ENCODE results near the gene NOP9.

GRCh38 chr14:24329736-24330135, 30.1 kb downstream of the NOP9 start:
- TF ChIP-seq, protein P1, sequence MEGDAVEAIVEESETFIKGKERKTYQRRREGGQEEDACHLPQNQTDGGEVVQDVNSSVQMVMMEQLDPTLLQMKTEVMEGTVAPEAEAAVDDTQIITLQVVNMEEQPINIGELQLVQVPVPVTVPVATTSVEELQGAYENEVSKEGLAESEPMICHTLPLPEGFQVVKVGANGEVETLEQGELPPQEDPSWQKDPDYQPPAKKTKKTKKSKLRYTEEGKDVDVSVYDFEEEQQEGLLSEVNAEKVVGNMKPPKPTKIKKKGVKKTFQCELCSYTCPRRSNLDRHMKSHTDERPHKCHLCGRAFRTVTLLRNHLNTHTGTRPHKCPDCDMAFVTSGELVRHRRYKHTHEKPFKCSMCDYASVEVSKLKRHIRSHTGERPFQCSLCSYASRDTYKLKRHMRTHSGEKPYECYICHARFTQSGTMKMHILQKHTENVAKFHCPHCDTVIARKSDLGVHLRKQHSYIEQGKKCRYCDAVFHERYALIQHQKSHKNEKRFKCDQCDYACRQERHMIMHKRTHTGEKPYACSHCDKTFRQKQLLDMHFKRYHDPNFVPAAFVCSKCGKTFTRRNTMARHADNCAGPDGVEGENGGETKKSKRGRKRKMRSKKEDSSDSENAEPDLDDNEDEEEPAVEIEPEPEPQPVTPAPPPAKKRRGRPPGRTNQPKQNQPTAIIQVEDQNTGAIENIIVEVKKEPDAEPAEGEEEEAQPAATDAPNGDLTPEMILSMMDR (IDR thresholded peaks at IDR 0.05): no peak
- no peak for TF ChIP-seq POLR2AphosphoS5 (IDR thresholded peaks at IDR 0.05)

All from gastroesophageal sphincter (tissue), 3 donors.